ENCODE data around the gene MED10. TPM values are rescaled to one million over a fixed set of nuclear protein-coding genes. Genes with fewer than 3 reads are reported as not detected.

MED10 gene, protein sequence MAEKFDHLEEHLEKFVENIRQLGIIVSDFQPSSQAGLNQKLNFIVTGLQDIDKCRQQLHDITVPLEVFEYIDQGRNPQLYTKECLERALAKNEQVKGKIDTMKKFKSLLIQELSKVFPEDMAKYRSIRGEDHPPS
- 14.1 and 18.0 TPM in 2 replicates for total RNA-seq

DNA sequence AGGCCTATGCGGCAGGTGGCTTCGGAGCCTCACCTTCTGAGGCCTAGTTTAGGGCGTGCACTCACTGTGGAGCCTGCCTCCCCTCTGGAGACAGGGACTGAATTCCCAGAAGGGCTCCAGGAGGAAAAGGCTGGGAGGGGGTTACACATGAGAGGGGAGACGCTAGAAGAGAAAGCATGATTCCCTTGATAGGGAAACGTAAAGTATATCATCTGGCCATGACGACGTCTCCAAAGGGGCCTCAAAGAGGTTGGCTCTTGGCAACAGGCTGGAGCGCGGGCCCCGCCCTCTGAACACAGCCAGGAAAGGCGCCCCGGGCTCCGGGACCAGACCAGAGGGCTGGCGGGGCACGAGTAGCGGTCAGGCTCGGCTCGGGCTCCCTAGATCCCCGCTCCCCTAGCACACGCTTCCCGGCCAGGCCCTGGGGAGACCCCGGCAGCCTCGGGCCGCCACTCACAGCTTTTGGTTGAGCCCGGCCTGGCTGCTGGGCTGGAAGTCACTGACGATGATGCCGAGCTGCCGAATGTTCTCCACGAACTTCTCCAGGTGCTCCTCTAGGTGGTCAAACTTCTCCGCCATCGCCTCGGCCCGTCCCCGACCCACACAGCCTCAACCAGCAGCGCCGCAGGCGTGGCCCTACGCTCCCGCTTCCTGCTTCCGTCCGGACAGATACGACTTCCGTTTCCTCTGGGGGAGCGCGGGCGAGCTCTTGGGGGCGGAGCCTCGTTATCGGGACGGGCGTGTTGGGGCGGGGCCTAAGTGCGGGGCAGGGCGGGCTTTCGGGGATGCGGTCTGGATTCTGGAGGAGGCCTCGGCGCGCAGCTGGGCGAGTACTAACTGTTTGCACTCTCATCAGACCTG lies at the start of gene MED10:
Gene MED10, minus strand, starts transcription at position 643 of the 861 bp plus-strand sequence. Its CDS starts 64 bp downstream, at position 579.

Other genes with a start within 250 kb of the MED10 start
- under 0.01 TPM in 1 of 2 replicates, not detected in the other for gene UBE2QL1, start 70.3 kb upstream of the MED10 start, total RNA-seq

All from regular cardiac myocyte (primary cell).